ENCODE data around the gene SLC39A11. TPM values are rescaled to one million over a fixed set of nuclear protein-coding genes. Genes with fewer than 3 reads are reported as not detected.
"Not testable (repeated sequence)": the region's sequence is repeated elsewhere in the genome, so short reads cannot be mapped to it uniquely, and the experiment has no call there.

Gene SLC39A11
- total RNA-seq, 1 experiment from 2014 or later, result 15.8 TPM

DNA sequence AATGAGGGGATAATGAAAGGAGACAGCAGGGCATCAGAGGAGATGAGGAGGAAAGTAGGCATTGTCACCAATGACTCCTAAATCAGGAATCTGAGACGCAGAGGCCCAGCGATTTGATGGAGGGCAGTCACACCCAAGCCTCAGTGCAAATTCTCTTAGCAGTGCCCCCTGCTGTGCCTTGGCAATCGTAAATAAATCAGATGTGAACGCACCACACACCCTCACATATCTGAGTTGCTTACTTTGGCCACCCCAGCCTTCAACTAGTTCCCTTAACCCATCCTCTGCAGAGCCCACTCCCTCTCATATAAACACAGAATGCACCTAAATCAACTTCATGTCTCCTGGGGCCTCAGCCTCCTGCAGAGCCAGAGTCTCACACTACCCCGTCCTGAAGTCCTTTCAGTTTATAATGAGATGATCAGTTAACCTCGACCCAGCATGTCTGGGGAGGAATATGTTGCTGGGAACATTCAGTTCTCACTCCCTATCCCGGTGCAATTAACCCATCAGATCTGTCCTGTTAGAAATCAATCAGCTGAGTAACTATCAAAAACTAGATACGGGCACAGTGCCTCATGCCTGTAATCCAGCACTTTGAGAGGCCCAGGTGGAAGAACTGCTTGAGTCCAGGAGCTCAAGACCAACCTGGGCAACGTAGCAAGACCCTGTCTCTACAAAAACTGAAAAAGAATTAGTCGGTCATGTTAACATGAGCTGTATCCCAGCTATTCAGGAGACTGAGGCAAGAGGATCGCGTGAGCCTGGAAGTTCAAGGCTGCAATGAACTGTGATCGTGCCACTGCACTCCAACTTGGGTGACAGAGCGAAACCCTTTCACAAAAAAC, 78.4 kb downstream of the SLC39A11 start:
- H3K27ac ChIP-seq, result no peak overlapping the region
- no peak for DNase-seq (ENCODE audit: low read depth in 1 of 2, low spot score in 2 of 2)
- no peaks in the 10 kb centered on the region for H3K27me3 ChIP-seq (replicated peaks)
- peaks cover 4% of the 10 kb centered on the region for H3K4me1 ChIP-seq (replicated peaks)
- H3K4me3 ChIP-seq, result no peak overlapping the region
- no peaks in the 10 kb centered on the region; the same call in 1 of the 2 replicates for H3K9me3 ChIP-seq (replicated peaks)
- H3K36me3 ChIP-seq, result no peaks in the 10 kb centered on the region

DNA sequence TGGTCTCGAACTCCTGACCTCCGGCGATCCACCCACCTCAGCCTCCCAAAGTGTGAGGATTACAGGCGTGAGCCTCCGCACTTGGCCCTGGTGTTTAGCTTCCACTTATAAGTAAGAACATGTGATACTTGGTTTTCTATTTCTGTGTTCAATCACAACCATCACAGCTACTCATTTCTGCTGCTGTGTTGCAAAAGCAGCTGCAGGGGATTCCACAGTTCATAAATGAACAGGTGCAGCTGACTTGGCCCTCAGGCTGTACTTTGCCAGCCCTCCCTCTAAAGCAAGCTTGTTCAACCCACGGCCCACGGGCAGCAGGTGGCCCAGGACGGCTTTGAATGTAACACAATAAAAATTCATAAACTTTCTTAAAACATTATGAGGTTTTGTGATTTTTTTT, 79.2 kb downstream of the SLC39A11 start:
- no peaks in the 10 kb centered on the region for H3K36me3 ChIP-seq
- H3K27me3 ChIP-seq (replicated peaks), result no peaks in the 10 kb centered on the region
- H3K4me3 ChIP-seq, result no peak overlapping the region
- H3K27ac ChIP-seq, result no peak overlapping the region
- peaks cover 4% of the 10 kb centered on the region for H3K4me1 ChIP-seq (replicated peaks)
- no peak for DNase-seq (ENCODE audit: low read depth in 1 of 2, low spot score in 2 of 2)
- no peaks in the 10 kb centered on the region for H3K9me3 ChIP-seq (replicated peaks)

DNA sequence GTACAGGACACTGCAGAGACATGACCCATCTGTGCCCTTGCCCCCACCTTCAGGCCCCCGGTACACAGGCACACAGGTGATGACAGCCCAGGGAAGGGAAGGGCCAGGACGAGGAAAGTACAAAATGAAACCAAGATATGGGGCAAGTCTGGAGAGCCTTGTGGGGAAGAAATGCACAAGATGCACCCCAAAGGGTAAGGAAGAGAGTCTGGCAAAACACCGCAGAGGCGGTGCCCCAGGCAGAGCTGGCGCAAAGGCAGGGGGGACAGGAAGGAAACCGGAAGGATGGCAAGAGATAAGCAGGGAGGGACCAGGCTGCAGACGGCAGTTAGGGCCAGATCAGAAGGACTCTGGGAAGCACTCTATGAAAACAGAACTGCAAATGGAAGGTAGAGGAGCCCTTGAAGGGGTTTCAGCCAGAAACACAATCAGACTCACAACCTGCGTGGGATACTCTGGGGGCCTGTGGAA, 81.4 kb downstream of the SLC39A11 start:
- Histone ChIP-seq H3K27me3 (replicated peaks) (no peaks in the 10 kb centered on the region), H3K9me3 (replicated peaks) (no peaks in the 10 kb centered on the region), H3K27ac (no peak overlapping the region), H3K4me3 (no peak overlapping the region), H3K4me1 (replicated peaks) (no peaks in the 10 kb centered on the region), H3K36me3 (no peaks in the 10 kb centered on the region)
- no peak for DNase-seq (ENCODE audit: low read depth in 1 of 2, low spot score in 2 of 2)

DNA sequence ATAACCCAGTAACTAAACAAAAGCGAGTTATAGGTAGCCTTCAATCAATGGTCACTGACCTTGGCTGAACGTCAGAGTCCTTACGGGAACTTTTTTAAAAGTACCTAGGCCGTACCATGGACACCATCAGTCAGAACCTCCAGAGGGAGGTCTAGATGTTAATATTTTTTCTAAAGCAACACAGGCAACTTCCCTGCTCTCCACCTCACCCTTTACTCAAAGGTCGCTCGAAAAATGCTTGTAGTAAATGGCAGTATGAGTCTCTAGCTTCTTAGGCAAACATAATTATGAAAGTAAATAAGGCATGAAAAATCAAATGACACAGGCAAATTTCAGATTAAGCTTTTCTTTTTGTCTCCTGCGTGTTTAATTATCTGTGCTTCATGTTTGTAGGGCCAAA, 82.1 kb downstream of the SLC39A11 start:
- no peaks in the 10 kb centered on the region for H3K27me3 ChIP-seq (replicated peaks)
- no peak for DNase-seq (ENCODE audit: low read depth in 1 of 2, low spot score in 2 of 2)

DNA sequence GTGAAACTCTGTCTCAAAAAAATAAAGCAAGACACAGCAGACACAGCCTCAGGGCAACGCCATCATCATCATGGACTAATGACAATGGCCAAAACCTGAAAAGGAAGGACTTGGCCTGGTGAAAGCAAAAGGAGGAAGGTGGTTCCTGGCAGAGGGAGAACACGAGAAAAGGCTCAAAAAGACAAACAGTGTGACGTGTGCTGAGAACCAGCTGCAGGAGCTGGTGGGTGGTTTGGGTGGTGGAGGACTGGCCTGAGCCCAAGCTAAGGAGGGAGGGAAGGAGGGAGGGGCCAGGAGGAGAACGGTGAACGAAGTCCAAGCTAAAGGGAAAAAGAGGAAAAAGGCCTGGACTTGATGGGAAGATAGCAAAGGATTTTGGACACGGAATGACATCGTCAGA, 85.1 kb downstream of the SLC39A11 start:
- no peaks in the 10 kb centered on the region for H3K27me3 ChIP-seq (replicated peaks)
- H3K4me3 ChIP-seq, result no peak overlapping the region
- no peaks in the 10 kb centered on the region for H3K4me1 ChIP-seq (replicated peaks)
- no peak for DNase-seq (ENCODE audit: low read depth in 1 of 2, low spot score in 2 of 2)
- no peaks in the 10 kb centered on the region for H3K9me3 ChIP-seq (replicated peaks)
- H3K36me3 ChIP-seq, result no peaks in the 10 kb centered on the region
- no peak overlapping the region for H3K27ac ChIP-seq

More for the DNA sequence above, 82.1 kb downstream of the SLC39A11 start:
- Histone ChIP-seq H3K36me3 (no peaks in the 10 kb centered on the region), H3K4me3 (no peak overlapping the region), H3K27ac (no peak overlapping the region), H3K4me1 (replicated peaks) (no peaks in the 10 kb centered on the region), H3K9me3 (replicated peaks) (no peaks in the 10 kb centered on the region)

DNA sequence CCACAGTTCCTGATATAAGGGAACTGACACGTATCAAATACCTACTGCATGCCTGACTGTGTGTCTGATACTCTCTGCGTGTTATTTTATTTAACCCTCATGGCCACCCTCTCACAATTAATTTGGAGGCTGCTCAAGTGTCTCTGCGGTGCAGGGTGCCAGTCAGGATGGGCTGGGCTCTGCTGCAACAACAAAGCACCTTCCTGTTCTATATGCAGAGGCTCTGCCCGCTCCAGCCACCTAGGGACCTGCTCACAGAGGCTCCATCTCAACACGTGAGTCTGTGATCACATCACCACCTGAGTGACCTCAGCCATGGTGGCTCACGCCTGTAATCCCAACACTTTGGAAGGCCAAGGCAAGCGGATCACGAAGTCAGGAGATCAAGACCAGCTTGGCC, 87.1 kb downstream of the SLC39A11 start:
- no peaks in the 10 kb centered on the region for H3K36me3 ChIP-seq
- H3K4me1 ChIP-seq (replicated peaks), result no peaks in the 10 kb centered on the region

DNA sequence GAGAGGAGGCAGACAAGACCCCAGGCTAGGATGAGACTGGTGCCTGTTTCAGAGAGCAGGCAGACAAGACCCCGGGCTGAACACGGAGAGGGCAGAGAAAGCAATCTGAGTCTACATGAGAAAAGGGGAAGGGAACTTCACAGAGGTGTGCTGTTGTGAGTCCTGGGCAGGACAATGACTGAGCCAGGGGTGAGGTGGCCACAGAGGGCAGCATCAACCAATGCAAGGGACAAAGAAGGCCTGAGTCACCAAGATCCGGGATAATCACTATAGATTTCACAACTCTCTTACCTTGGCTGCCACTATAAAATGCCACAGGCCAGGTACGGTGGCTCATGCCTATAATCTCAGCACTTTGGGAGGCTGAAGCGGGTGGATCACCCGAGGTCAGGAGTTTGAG, 89.0 kb downstream of the SLC39A11 start:
- no peak for DNase-seq (ENCODE audit: low read depth in 1 of 2, low spot score in 2 of 2)
- no peak overlapping the region for H3K27ac ChIP-seq

More for the DNA sequence above, 87.1 kb downstream of the SLC39A11 start:
- DNase-seq (ENCODE audit: low read depth in 1 of 2, low spot score in 2 of 2), result no peak
- no peak overlapping the region for H3K27ac ChIP-seq
- no peak overlapping the region for H3K4me3 ChIP-seq
- H3K27me3 ChIP-seq (replicated peaks), result no peaks in the 10 kb centered on the region
- no peaks in the 10 kb centered on the region for H3K9me3 ChIP-seq (replicated peaks)

DNA sequence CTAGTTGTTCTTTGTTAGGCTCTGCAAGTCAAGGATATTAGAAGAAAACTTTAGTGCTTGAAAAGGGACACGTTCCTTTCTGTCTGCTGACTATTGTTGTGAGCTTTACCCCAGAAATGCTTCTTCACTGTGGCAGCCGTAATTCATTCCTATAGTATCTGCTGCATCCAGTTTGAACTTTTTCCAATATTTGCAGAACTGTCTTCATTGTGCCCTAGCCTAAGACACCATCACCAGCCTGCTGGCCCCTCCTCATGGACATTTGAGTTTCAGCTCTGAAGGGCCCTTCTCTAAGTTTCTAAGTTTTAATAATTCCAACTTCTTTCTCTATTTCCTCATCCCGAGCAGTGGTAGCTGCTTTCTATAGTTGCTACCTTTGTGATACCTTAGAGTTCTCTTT, 91.7 kb downstream of the SLC39A11 start:
- H3K4me3 ChIP-seq, result no peak overlapping the region
- no peaks in the 10 kb centered on the region for H3K4me1 ChIP-seq (replicated peaks)
- no peak overlapping the region for H3K27ac ChIP-seq
- no peak for DNase-seq (ENCODE audit: low read depth in 1 of 2, low spot score in 2 of 2)
- no peaks in the 10 kb centered on the region for H3K36me3 ChIP-seq
- no peaks in the 10 kb centered on the region for H3K27me3 ChIP-seq (replicated peaks)
- no peaks in the 10 kb centered on the region for H3K9me3 ChIP-seq (replicated peaks)

More for the DNA sequence above, 89.0 kb downstream of the SLC39A11 start:
- H3K36me3 ChIP-seq, result no peaks in the 10 kb centered on the region
- H3K4me1 ChIP-seq (replicated peaks), result no peaks in the 10 kb centered on the region
- no peak overlapping the region for H3K4me3 ChIP-seq
- H3K27me3 ChIP-seq (replicated peaks), result no peaks in the 10 kb centered on the region
- H3K9me3 ChIP-seq (replicated peaks), result no peaks in the 10 kb centered on the region

DNA sequence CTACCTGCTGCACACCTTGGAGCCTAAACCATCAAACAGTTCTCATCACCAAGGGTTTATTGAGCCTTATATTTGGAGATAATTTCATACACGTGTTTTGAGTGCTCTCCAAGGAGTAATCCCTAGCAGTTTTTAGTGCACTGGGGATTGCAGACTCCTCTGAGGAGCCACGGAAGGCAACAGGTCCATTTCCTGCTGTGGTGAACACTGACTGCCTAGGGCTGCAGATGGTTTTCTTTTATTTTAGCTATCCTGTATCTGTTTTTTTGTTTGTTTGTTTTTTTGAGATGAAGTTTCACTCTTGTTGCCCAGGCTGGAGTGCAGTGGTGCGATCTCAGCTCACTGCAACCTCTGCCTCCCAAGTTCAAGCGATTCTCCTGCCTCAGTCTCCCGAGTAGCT, 93.0 kb downstream of the SLC39A11 start:
- not testable (repeated sequence) for H3K27ac ChIP-seq; H3K36me3 ChIP-seq; H3K27me3 ChIP-seq (replicated peaks); H3K4me3 ChIP-seq; DNase-seq (ENCODE audit: low read depth in 1 of 2, low spot score in 2 of 2); H3K4me1 ChIP-seq (replicated peaks); H3K9me3 ChIP-seq (replicated peaks)

DNA sequence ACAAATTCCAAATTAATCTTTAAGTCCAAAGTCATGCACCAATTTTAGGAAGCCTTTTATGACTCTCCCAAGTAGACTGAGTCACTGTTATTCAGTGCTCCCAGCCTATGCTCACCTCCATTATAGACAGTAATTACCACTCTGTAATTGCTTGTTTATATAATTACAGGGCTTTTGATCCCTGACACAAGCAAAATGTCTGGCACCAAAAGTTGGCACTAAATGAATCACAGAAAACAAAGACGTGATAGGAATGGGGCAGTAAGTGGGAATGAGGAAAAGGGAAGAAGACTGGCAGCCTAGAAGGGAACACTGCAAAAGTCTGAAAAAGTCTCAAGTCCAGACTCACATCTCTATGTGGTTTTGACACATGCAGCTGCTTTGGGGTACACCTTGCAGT, 94.1 kb downstream of the SLC39A11 start:
- Histone ChIP-seq H3K4me3 (no peak overlapping the region), H3K9me3 (replicated peaks) (no peaks in the 10 kb centered on the region), H3K27ac (no peak overlapping the region), H3K27me3 (replicated peaks) (no peaks in the 10 kb centered on the region), H3K36me3 (no peaks in the 10 kb centered on the region), H3K4me1 (replicated peaks) (no peaks in the 10 kb centered on the region)
- no peak for DNase-seq (ENCODE audit: low read depth in 1 of 2, low spot score in 2 of 2)

DNA sequence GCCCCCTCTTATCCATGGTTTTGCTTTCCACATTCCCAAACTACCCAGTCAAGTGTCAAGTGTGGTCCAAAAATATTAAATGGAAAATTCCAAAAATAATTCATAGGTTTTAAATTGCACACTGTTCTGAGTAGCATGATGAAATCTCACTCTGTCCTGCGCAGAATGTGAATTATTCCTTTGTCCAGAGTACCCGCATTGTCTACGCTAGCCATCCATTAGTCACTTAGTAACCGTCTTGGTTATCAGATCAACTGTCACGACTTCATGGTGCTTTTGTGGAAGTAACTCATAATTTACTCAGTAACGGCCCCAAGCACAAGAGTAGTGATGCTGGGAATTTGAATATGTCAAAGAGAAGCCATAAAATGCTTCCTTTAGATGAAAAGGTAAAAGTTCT, 94.9 kb downstream of the SLC39A11 start:
- Histone ChIP-seq H3K27ac (no peak overlapping the region), H3K9me3 (replicated peaks) (no peaks in the 10 kb centered on the region; the same call in 1 of the 2 replicates), H3K4me3 (no peak overlapping the region), H3K36me3 (no peaks in the 10 kb centered on the region), H3K4me1 (replicated peaks) (no peaks in the 10 kb centered on the region), H3K27me3 (replicated peaks) (no peaks in the 10 kb centered on the region)
- no peak for DNase-seq (ENCODE audit: low read depth in 1 of 2, low spot score in 2 of 2)

DNA sequence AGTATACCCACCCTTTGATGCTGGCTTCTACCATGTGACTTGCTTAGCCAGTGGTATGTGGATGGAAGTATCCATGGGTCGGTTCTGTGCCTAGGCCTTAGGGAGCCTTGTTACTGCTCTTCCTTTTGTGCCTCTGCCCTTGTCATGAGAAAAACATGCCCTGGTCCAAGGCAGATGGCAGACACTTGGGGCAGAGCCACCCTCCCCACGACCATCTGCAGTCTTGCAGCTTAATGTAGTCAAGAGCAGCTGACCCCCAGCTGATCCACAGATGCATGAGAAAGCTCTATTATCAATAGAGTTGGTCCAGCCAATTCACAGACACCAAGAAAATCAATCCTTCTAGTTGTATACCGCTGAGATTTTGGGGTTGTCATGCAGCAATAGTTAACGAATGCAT, 95.7 kb downstream of the SLC39A11 start:
- DNase-seq (ENCODE audit: low read depth in 1 of 2, low spot score in 2 of 2), result no peak
- Histone ChIP-seq H3K27ac (no peak overlapping the region), H3K4me1 (replicated peaks) (no peaks in the 10 kb centered on the region), H3K4me3 (no peak overlapping the region), H3K27me3 (replicated peaks) (no peaks in the 10 kb centered on the region), H3K9me3 (replicated peaks) (no peaks in the 10 kb centered on the region; the same call in 1 of the 2 replicates), H3K36me3 (no peaks in the 10 kb centered on the region)

DNA sequence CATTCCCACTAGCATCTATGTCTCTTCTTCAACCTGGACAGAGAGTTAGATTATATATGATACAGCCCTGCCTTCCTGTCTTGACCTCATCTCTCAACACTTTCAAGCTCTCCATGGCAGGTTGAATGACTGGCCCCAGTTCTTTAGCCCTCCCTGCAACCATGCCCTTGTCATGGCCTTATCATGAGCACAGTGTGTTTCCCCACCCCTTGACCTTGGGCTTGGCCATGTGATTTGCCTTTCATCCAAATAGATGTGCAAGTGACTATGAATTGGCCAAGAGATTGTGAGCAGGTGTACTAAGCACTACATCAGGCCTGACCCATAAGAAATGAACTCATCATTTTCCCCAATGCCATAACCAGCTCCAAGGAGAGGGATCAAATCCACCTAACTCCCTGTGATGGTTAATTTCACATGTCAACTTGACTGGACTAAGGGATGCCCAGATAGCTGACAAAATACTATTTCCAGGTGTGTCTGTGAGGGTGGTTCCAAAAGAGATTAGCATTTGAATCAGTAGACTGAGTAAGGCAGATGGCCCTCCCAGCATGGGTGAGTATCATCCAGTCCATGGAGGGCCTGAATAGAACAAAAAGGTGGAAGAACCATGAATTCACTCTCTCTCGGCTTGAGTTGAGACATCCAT, 97.4 kb downstream of the SLC39A11 start:
- H3K27me3 ChIP-seq (replicated peaks), result no peaks in the 10 kb centered on the region
- DNase-seq (ENCODE audit: low read depth in 1 of 2, low spot score in 2 of 2), result no peak
- no peak overlapping the region for H3K27ac ChIP-seq
- H3K4me1 ChIP-seq (replicated peaks), result no peaks in the 10 kb centered on the region
- H3K9me3 ChIP-seq (replicated peaks), result no peaks in the 10 kb centered on the region; the same call in 1 of the 2 replicates
- no peak overlapping the region for H3K4me3 ChIP-seq
- H3K36me3 ChIP-seq, result no peaks in the 10 kb centered on the region

DNA sequence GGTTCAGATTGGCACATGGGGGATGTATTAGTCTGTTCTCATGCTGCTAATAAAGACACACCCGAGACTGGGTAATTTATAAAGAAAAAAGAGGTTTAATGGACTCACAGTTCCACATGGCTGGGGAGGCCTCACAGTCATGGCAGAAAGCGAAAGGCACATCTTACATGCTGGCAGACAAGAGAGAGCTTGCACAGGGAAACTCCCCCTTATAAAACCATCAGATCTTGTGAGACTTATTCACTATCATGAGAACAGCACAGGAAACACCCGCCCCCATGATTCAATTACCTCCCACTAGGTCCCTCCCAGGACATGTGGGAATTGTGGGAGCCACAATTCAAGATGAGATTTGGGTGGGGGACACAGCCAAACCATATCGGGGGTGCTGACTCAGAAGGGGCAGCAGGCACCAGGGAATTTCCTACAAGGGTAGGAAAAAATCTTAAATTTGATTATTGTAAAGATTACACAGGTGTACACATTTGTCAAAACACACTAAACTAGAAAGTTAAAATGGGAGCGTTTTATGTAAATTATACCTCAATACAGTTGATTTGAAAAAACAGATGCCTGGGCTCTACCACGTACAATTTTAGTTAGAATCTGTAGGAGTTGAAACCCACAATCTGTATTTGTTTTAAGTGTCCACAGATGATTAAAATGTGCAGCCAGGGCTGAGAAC, 99.6 kb downstream of the SLC39A11 start:
- H3K27me3 ChIP-seq (replicated peaks); H3K9me3 ChIP-seq (replicated peaks); H3K36me3 ChIP-seq; H3K4me3 ChIP-seq; H3K4me1 ChIP-seq (replicated peaks); H3K27ac ChIP-seq; DNase-seq (ENCODE audit: low read depth in 1 of 2, low spot score in 2 of 2): not testable (repeated sequence)
